DMS 273 treated with DMSO at 0.1 percent for 48 hours (cell line): ENCODE data around the gene FZD4.

Experiments used
- DNase-seq: peaks from one replicate; lab custom pipeline; 2025; lab: John Stamatoyannopoulos, UW

The FZD4 gene

DNA sequence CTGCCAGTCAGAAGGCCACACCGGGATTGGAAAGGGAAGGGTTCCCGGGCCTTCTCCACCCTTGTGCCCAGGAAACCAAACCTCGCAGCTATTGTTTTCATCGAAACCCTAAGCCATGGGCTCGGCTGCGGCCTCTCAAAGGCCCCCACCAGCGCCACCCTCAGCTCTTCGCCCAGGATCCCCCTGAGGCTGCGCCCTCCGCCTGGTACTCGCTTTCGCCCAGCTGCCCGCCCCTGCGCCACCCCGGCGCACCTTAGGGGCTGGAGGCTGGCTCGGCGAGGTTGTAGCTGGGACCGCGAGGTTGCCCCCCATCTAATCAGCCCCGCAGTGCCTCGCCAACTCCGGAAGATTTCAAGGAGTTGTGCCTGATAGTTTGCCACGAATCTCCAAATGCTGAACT is 49.0 kb downstream of the FZD4 start:
- no peak for DNase-seq

- no peak for DNase-seq
These were observed 49.9 kb downstream of the FZD4 start for GRCh38 chr11:86905252-86905651.

GRCh38 chr11:86904001-86904400 is 51.2 kb downstream of the FZD4 start:
- no peak for DNase-seq

DNA sequence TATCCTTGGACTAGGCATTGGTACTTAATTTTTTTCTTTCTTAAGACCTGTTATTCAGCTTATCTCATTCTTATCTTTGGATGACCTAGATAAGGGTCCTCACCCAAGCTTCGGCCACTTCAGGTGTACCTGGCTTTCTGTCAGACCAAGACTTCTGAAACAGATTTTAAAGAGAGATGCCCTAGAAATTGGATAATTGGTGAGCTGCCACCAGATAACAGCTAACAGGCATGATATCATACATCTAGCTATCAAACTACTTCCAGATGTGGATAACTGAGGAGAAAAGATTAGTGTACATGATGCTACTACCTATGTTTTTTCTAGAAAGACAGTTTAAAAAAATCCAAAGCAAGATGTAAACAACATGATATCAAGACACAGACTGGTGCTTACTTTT is 52.9 kb downstream of the FZD4 start:
- DNase-seq: no peak

- DNase-seq: no peak
These were observed 53.6 kb downstream of the FZD4 start for GRCh38 chr11:86901599-86901998.

GRCh38 chr11:86900162-86900561 is 55.0 kb downstream of the FZD4 start:
- DNase-seq: no peak

GRCh38 chr11:86898689-86899088 is 56.5 kb downstream of the FZD4 start:
- DNase-seq: no peak

- DNase-seq: peak; percentile 26
These were observed 58.8 kb downstream of the FZD4 start for GRCh38 chr11:86896441-86896841.
